NCI-H1092 treated with DMSO at 0.1 percent for 48 hours (cell line): ENCODE results near the gene SPINT4.
"Not testable (repeated sequence)": the region's sequence is repeated elsewhere in the genome, so short reads cannot be mapped to it uniquely, and the experiment has no call there.

Source experiments
- DNase-seq: peaks from one replicate; lab custom pipeline; 2025; lab: John Stamatoyannopoulos, UW

The SPINT4 gene

DNA sequence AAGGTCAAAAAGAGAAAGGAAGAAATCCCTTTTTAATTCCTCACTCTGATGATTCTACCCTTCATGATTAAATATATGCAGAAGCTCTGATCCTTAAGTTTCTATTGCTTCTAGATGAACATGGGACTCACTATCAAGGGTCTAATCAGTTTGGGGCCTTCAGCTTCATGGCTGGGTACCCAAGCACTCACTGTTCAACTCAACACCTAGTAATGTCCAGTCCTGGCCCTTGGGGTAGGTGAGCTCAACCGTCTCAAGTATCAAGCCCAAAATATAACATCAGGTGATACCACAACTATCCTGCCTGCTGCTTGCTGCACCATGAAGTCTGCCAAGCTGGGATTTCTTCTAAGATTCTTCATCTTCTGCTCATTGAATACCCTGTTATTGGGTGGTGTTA, at the start of gene SPINT4:
Gene SPINT4, plus strand, starts transcription at position 301 of the 400 bp plus-strand sequence. Its CDS starts 21 bp downstream, at position 322.
- DNase-seq: no peak

DNA sequence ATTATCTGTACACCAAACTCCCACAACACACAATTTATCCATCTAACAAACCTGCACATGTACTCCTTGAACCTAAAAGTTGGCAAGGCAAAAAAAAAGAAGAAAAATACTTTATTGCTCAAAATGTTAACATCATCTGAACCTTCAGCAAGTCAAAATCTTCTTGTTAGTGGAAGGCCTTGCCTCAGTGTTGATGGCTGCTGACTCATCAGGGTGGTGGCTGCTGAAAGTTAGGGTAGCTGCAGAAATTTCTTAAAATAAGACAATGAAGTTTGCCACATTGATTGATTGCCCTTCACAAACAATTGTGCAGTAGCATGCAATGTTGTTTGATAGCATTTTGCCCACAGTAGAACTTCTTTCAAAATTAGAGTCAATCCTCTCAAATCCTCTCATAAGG, 49.4 kb upstream of the SPINT4 start:
- DNase-seq: no peak

DNA sequence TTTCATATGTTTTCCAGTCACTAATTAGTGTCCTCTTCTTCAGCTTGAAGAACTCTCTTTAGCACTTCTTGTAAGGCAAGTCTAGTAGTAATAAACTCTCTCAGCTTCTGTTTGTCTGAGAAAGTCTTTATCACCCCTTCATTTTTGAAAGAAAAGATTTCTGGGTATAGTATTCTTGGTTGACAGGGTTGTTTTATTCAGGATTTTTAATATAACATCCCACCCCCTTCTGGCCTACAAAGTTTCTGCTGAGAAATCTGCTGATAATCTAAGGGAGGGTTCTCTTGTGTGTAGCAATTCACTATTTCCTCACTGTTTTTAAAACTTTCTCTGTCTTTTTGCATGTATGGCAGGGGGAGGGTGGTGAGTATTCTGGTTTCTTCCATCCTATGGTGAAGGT, 42.5 kb upstream of the SPINT4 start:
- DNase-seq: no peak

DNA sequence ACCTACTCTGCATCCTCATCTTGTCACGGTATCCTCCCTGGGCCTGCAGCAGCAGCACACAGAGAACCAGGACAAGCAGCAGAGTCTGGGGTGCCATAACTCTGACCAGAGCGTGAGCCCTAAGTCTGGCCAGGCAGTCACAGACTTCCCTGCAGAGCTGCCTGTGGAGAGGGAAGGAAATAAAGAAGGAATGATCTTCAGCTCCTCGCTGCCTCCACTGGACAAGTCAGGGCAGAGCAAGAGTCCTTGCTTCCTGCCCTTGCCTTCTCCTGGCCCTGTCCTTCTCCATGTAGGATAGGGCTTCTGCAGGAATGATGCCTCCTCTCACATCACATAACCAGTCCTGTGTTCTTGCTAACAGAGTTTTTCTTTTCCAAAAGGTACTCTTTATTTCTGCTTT, 36.3 kb upstream of the SPINT4 start:
- no peak for DNase-seq

GRCh38 chr20:45693346-45693745, 28.8 kb upstream of the SPINT4 start:
- not testable (repeated sequence) for DNase-seq

DNA sequence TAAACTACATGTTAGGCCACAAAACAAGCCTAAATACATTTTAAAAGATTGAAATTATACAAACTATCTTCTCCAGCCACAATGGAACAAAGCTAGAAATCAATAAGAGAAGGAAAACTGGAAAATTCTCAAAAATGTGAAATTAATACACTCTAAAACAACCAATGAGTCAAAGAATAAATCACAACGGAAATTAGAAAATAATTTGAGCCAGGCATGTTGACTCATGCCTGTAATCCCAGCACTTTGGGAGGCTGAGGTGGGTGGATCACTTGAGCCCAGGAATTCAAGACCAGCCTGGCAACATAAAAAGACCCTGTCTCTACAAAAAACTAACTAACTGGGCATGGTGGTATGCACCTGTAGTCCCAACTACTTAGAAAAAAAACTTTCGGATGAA, 26.7 kb upstream of the SPINT4 start:
- DNase-seq: no peak

- no peak for DNase-seq
Observed at GRCh38 chr20:45701104-45701503, 21.0 kb upstream of the SPINT4 start.

GRCh38 chr20:45701873-45702272, 20.3 kb upstream of the SPINT4 start, which contains the start of gene WFDC13:
Gene WFDC13 (plus strand): TSS chr20:45702038. CDS start chr20:45702124, 86 bp downstream.
- DNase-seq: no peak

DNA sequence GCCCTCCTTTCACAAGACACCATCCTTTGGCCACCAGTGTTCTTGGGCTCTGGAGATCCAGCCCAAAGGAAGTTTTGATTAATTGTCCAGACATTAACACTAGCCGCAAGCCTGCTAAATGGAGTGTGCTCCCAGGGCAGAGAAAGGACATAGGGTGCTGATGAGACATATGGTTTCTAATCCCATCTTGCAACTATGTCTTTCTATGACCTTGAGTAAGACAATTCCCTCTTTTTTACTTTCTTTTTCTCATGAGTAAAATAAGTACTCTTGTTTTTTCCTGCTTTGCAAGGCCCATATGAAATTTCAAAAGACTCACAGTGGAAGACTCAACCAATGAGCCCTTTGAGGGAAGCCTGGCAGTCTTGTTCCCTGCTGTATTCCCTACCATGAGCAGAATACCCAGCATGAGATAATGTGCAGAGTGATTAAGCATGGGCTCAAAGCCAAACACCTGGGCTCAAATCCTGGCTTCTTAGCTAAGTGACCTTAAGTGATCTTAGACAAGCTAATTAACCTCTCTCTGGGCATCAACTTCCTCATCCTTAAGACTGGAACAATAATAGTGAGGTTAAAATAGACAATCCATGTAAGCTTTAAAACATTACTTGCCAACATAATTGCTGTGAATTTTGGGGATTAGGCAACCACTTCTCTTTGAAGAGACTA, 17.0 kb upstream of the SPINT4 start, which contains the start of gene WFDC10B:
Gene WFDC10B, minus strand, starts transcription at position 51 of the 669 bp plus-strand sequence. CDS start 19,027 bp downstream, outside the sequence.
- DNase-seq: no peak

GRCh38 chr20:45716141-45716688, 5.9 kb upstream of the SPINT4 start:
- DNase-seq: not testable (repeated sequence)

- DNase-seq: no peak
Observed at GRCh38 chr20:45725134-45725533, 3.0 kb downstream of the SPINT4 start.

- DNase-seq: no peak
Observed at GRCh38 chr20:45727044-45727443, 4.9 kb downstream of the SPINT4 start.

DNA sequence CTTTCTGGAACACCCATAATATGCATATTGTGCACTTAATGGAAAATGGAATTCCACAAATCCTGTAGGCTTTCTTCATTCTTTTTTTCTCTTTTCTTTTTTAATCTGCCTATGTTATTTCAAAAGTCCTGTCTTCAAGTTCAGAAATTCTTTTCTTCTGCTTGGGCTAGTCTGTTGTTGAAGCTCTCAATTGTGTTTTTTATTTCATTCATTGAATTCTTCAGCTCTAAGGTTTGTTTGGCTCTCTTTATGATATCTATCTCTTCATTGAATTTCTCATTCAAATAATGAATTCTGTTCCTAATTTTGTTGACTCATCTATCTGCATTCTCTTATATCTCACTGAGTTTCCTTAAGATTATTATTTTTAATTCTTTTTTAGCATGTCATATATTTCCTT, 10.1 kb downstream of the SPINT4 start:
- no peak for DNase-seq

DNA sequence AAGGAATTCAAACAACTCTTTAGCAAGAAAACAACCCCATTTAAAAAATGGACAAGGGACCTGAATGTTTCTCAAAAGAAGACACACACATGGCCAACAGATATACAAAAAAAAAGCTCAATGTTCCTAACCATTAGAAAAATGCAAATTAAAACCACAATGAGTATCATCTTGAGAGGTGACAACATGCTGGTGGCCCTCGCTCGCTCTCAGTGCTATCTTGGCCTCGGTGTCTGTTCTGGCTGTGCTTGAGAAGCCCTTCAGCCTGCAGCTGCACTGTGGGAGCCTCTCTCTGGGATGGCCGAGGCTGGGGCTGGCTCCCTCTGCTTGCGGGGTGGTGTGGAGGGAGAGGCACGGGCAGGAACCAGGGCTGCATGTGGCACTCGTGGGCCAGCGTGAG, 13.4 kb downstream of the SPINT4 start:
- no peak for DNase-seq

- no peak for DNase-seq
Observed at GRCh38 chr20:45735988-45736387, 13.8 kb downstream of the SPINT4 start.

DNA sequence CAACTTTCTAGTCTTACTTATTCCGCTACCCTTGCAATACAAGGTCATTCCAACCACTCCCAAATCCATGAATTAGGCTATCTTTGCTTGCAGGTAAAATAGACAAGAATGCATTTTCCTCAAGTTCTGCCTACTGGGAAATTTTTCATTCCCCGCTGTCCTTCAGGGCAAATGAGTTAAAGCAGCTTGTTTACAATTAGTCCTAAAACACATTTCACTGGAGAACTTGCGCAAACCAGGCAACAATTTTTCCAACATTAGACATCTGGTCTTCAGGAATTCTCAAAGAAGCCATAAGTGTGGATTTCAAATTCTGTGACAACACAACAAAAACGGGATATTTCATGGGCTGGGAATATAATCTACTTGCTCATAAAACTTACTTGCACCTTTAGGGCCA, 20.4 kb downstream of the SPINT4 start:
- no peak for DNase-seq

GRCh38 chr20:45745015-45745414, 22.9 kb downstream of the SPINT4 start:
- no peak for DNase-seq

GRCh38 chr20:45751721-45752120, 29.6 kb downstream of the SPINT4 start:
- DNase-seq: no peak

DNA sequence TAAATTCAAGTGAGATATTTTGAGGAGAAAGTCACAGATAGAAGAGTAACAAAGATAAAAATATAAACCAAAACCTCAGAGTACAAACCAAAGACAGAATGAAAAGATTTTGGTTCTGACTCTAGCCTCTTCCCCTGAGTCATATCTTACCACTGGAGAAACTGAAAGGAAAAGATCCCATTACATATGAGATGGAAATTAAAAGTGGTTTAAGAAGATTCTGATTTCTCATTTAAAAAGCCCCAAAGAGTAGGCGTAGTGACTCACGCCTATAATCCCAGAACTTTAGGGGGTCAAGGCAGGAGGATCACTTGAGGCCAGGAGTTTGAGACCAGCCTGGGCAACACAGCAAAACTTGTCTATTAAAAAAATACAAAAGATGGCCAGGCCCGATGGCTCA, 30.6 kb downstream of the SPINT4 start:
- DNase-seq: no peak

DNA sequence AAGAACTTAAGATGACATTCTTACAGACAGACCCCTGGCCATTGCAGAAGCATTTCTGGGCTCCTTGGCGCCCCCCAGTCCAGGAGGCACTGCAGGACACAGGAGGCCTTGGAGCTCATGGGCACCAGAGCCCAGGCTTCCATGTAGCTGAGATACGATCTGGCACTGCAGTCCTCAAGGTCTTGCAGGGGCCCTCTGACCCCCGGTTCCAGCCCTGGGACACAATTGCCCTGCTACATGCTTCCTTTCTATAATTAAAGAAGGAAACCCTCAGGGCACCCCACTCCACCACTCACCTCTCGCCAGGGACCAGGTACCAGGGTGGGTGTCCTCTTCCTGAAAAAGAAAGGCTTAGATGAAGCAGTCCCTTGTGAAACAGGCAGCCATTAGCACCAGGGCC, 35.9 kb downstream of the SPINT4 start:
- DNase-seq: no peak

DNA sequence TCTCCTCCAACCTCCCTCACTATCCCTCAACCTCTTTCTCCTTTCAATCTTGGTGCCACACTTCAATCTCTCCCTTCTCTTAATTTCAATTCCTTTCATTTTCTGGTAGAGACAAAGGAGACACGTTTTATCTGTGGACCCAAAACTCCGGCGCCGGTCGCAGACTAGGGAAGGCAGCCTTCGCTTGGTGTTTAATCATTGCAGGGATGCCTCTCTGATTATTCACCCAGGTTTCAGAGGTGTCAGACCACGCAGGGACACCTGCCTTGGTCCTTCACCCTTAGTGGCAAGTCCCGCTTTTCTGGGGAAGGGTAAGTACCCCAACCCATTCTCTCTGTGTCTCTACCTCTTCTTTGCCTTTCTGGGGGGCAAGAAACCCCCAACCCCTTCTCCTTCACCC, 37.8 kb downstream of the SPINT4 start:
- DNase-seq: not testable (repeated sequence)

DNA sequence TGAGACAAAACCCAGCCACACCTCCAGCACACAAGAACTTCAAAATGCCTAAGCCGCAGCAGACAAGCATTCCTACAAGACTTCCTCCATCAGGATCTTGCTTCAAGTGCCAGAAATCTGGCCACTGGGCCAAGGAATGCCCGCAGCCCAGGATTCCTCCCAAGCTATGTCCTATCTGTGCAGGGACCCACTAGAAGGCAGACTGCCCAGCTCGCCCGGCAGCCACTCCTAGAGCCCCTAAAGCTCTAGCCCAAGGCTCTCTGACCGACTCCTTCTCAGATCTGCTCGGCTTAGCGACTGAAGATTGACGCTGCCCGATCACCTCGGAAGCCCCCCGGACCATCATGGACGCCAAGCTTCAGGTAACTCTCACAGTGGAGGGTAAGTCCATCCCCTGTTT, 39.8 kb downstream of the SPINT4 start:
- DNase-seq: not testable (repeated sequence)

- DNase-seq: not testable (repeated sequence)
Observed at GRCh38 chr20:45764618-45765282, 42.6 kb downstream of the SPINT4 start.
